GM21717 (cell line): Measurements from ENCODE around the gene CADM2.

Experiments
- ATAC-seq: cut with Tn5 transposase; IDR thresholded peaks from one replicate; pipeline ENCODE4 v1.9.1; 2021; ENCODE audit warnings: mild to moderate bottlenecking, moderate library complexity; ENCODE audit not compliant: unreplicated experiment

CADM2 gene

DNA sequence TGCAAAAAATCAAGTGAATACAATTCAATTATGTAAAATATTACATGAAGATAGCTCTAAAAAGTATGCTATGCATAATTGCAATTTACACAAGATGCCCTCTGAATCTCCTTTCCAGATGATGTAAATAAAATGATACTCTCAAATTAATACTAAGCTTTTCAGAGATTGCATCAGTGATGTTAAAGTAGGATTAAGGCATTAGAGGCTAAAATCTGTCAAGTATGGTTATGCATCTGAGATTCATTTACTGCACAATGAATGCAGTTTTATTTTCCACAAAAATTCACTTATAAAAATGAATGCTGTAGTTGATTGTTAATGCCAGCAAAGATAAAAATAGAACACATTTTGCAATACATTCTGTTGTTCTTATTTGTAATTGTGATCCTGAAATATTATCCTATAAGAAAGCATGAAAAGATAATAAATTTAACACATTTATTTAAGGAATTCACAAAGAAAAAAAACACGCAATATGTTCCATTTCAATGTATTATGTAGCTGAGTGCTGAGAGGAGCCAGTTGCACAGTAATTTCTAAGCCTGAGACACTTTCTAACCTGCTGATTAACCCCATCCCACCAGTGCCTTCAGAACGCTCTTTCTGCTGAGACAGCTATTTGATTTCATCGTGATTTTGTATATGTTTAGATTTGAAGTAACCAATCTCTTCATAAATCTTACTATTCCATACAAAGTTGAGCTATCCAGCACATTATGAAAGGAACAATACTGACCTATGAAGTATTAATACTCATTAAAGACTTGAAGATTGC, 224.4 kb downstream of the CADM2 start:
- no peak for ATAC-seq

- ATAC-seq = no peak
These were observed 226.7 kb downstream of the CADM2 start for GRCh38 chr3:85185495-85185894.

GRCh38 chr3:85189731-85190130, 230.9 kb downstream of the CADM2 start:
- ATAC-seq = no peak

DNA sequence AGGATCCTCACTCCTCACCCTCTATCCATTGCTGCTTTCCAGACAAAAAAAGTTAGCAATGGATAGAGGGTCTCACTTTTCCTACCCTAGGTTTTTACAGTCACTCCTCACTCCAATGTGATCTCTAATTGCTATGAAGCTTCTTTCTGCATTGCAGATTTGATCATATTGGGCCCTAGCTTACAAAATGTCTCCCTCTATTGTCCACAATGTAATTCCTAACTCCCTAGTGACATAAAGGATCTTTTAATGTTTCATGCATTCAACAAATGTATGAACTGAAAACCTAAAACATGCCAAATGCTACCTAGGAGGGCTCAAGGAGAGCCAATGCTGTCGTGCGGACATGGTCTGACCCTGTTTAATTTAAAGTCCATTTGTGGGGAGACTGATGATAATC, 234.8 kb downstream of the CADM2 start:
- ATAC-seq = no peak

- ATAC-seq = no peak
These were observed 249.9 kb downstream of the CADM2 start for GRCh38 chr3:85208650-85209049.

- no peak for ATAC-seq
These were observed 251.8 kb downstream of the CADM2 start for GRCh38 chr3:85210540-85210939.

- ATAC-seq = no peak
These were observed 270.2 kb downstream of the CADM2 start for GRCh38 chr3:85228966-85229365.

GRCh38 chr3:85244091-85244490, 285.3 kb downstream of the CADM2 start:
- no peak for ATAC-seq

- ATAC-seq = no peak
These were observed 285.7 kb downstream of the CADM2 start for GRCh38 chr3:85244519-85244918.

DNA sequence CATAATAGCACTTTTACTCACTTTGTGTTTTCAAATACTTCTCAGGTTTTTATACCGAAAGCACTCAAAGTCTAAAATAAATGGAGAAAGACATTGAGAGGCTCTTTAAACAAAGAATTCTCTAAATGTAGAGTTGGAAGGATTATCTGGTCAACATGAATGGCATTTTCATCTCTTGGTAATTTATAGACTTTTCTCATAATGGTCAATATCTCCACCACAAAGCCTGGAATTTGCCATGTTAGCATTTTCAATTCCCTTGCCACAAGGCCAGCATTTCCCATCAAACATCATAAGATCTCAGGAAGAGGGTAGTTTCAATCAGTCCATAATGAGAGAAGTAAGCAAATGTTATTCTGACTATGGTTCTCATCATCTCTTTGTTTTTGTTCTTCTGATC, 293.0 kb downstream of the CADM2 start:
- ATAC-seq = no peak

- ATAC-seq = no peak
These were observed 293.9 kb downstream of the CADM2 start for GRCh38 chr3:85252686-85253085.

DNA sequence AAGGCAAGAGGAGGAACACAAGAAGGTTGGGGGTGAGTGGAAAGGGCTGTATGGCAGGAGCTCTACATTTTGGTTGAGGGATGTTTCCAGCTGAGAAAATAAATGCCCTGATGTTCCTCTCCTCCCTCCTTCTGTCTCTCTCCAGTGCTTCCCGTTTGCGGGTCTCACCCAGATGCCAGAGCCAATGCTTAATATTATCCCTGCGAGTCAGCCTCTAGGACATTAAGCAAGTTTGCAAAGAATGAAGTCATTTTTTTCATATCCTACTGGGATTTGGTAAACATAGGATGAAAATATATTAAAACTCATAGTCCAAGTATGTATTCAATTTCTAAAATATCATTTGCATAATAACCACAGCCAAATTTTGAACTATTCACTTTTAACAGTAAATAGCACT, 295.9 kb downstream of the CADM2 start:
- ATAC-seq = no peak

DNA sequence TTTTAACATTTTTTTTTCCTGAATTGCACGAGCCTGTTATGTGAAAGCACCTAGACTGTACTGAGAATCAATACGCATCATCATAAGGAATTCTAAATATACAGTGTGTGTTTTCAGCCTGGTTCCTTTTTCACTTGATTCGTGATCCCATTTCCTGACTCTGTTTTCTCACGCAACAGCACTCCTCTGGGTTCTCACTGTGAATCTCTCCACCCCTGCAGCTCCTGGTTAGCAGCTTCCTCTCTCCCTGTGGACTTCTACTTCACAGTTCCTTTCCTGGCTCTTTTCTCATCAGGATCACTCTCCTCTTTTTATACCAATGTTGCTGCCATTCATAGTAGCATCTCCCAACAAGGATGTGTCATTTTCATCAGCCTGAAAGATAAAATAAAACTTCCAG, 297.2 kb downstream of the CADM2 start:
- ATAC-seq = no peak

- ATAC-seq = no peak
These were observed 299.5 kb downstream of the CADM2 start for GRCh38 chr3:85258326-85258725.

GRCh38 chr3:85258819-85259218, 300.0 kb downstream of the CADM2 start:
- no peak for ATAC-seq

- no peak for ATAC-seq
These were observed 301.0 kb downstream of the CADM2 start for GRCh38 chr3:85259748-85260147.

DNA sequence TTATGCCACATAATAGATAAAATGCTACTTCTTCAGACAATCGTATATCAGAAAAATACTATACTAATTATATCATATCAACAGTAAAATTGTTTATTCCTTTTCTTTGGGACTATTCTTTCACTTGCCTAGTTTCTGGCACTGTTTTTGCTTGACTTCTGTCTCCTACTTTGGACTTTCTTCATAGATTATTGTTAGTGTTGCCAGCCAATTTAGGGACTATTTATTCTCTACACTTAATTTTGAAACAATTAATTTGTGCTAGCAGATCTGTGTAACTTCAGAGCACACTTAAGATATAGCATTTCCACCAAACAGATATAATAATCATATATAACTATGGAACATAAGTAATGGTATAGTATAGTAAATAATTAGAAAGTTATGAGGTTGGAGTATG, 305.6 kb downstream of the CADM2 start:
- no peak for ATAC-seq

DNA sequence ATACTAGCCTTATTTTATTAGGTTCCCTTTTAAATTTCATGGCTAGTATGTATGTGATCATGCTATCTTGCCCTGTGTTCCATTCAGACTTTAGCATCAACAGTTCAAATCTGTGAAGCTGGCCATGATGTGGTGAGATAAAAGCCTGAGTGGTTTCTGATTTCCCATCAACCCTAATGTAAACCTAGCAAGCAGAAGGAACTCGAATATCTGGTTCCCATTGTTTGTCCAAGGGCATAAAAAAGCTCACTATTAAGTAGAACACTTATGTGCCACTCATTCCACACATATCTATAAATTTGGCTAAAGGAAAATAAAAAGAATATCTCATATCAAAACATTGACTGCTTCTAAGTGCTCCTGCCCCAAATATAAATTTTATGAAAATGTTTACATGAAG, 311.7 kb downstream of the CADM2 start:
- ATAC-seq = no peak

GRCh38 chr3:85271911-85272310, 313.1 kb downstream of the CADM2 start:
- ATAC-seq = no peak

- ATAC-seq = no peak
These were observed 329.5 kb downstream of the CADM2 start for GRCh38 chr3:85288257-85288656.

DNA sequence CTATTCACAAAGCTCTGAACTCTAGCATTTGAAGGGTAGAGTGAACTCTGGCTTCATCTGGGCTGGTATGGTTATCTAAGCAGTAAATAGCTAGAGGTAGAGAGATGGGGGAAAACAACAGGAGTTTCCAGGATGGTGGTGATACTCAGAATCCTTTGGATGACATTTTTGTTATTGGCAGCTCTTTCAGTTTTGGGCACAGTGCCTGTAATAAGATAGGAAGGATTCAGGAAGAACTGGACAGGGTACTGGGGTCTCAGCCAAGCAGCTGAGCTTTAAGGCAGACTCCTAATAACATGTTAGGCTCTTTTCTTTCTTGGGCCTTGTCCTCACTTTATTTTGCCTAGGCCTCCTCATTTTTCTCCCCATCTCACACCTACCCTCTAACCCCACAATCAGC, 338.5 kb downstream of the CADM2 start:
- no peak for ATAC-seq

DNA sequence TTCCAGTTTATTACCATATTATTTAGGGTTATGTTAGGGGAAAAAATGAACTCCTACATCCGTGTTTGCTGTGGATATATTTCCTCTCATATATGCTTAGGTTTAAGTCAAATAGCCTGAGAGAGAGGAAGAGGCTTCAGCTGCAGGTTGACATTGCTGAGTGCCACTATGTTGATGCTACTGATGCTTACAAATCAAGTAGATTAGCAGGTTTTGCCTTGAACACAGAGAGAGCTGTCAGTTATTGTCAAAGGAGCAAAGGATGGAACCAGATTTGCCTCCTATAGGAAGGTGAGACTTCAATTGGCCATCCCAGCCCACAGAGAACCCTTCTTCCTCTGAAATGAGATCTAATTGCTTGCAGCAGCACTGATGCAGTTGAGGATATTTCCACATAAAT, 339.2 kb downstream of the CADM2 start:
- no peak for ATAC-seq

GRCh38 chr3:85303156-85303555, 344.4 kb downstream of the CADM2 start:
- ATAC-seq = no peak
